T-helper 2 cell (primary cell): Measurements from ENCODE around the gene ELAC2.
"Not testable (repeated sequence)": the region's sequence is repeated elsewhere in the genome, so short reads cannot be mapped to it uniquely, and the experiment has no call there.

Source experiments
- DNase-seq, 5 experiments: peaks; one replicate each; pipeline versions ENCODE4 v3.0.0 to v3.0.0-alpha.2; 2012 to 2022

ELAC2 gene

GRCh38 chr17:12990041-12990808, 27.6 kb downstream of the ELAC2 start:
- no peak for DNase-seq

DNA sequence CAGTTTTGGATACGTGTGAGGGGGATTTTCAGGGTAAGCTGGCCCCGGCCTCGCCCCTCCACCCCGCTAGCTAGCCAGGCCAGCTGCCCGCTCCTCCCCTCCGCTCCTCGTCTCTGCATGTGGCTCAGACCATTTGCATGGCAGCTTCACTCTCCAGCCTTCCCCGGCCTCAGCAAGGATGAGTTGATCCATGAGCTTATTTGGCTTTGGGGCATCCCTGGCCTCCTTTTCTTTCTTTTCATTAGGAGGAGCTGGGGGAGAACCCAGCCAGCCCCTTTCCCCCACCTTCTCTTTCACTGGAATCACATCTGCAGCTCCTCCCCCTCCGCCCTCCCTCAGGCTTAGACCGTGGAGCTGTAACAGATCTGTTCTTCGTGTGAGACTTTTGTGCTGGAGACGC, 30.7 kb downstream of the ELAC2 start:
- no peak for DNase-seq

- DNase-seq, result no peak
These were observed 32.2 kb downstream of the ELAC2 start for GRCh38 chr17:12985431-12986293.

DNA sequence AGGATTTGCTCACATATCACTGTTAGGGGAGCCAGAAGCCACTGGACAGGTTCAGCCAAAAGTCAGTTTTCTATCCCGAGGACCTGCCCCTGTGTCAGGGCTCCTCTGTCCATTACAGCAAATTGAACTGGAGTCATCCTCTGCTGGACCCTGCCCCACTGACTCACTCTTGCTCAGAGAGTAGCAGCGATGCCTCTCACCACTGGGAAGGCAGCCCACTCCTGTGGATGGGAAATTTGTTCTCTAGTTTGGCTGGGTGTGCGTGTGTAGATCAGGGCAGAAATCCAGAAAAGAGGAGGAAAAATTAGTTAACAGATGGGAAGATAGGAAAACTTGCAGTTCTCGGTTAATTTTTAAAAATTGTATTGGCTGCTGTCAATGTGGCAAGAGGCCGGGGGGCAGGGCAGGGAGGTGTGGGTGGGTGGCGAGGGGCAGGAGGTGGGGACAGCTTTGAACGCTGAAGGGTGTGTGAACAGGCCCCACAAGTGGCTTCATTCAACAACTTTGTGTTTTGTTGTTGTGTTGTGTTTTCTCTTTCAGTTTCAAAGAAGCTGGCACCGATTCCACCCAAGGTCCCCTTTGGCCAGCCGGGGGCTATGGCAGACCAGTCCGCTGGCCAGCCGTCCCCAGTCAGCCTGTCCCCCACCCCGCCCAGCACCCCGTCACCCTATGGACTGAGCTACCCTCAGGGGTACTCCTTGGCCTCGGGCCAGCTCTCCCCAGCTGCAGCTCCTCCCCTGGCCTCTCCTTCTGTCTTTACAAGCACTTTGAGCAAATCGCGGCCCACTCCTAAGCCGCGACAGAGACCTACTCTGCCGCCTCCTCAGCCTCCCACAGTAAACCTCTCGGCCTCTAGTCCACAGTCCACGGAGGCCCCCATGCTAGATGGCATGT, 33.6 kb downstream of the ELAC2 start:
- no peak for DNase-seq

- DNase-seq, result peak in 2 of 5 experiments; percentile 42 to 58
These were observed 35.6 kb downstream of the ELAC2 start for GRCh38 chr17:12982224-12982623.

DNA sequence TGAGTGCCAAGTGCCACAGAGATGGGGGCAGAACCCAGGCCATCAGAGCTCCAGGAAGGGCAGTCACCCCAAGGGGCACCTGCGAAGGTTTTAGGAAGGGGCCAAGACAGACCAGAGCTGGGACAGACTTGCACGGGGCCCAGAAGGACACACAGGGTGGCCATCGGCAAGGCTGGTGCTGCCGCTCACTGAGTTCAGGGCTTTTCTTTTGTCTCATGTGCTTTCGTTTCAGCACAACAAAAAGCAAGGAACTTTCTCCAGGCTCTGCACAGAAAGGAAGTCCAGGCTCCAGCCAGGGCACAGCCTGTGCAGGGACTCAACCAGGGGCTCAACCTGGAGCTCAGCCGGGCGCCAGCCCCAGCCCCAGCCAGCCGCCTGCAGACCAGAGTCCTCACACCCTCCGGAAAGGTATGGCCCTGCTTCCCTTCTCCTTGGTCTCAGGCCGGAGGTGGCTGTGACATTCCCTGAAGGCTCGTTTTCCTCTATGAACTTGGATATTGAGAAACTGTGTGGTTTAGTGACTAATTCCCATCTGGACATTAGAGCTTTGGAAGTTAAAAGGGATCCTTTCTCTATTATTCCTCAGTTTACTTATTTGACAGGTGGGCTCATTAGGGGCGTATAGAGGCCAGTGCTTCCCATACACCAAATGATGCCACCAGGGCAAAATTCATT, 37.9 kb downstream of the ELAC2 start:
- no peak for DNase-seq

DNA sequence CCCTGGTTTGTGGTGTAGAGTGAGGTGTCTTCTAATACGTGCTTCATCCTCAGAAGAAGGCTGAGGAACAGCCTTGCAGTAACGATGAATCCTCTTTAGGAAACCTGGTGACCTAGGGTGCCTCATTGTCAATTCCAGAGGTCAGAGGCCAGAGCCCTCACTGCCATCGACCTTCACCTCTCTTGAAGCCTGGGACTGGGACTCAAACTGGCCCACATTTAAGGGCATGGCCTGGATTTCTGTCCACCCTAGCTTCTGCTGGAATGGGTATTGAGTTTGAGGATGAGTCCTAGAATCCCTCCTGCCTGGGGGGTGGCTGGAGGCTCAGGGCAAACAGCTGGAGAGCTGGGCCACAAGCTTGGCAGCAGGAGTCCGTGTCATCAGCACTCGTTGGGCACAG, 38.6 kb downstream of the ELAC2 start:
- DNase-seq, result no peak

DNA sequence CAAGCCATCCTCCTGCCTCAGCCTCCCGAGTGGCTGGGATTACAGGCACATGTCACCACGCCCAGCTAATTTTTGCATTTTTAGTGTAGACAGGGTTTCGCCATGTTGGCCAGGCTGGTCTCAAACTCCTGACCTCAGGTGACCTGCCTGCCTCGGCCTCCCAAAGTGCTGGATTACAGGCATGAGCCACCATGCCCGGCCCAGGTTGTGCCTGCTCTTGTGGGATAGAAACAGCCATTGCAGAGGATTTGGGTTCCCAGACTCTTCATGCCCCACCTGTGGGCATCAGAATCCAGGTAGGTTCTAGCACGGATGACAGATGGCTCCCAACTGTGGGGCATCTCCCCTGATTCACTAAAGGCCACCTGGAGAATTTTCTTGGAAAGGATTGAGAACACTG, 39.0 kb downstream of the ELAC2 start:
- DNase-seq, result not testable (repeated sequence)

- DNase-seq, result no peak
These were observed 40.6 kb downstream of the ELAC2 start for GRCh38 chr17:12977008-12977751.

DNA sequence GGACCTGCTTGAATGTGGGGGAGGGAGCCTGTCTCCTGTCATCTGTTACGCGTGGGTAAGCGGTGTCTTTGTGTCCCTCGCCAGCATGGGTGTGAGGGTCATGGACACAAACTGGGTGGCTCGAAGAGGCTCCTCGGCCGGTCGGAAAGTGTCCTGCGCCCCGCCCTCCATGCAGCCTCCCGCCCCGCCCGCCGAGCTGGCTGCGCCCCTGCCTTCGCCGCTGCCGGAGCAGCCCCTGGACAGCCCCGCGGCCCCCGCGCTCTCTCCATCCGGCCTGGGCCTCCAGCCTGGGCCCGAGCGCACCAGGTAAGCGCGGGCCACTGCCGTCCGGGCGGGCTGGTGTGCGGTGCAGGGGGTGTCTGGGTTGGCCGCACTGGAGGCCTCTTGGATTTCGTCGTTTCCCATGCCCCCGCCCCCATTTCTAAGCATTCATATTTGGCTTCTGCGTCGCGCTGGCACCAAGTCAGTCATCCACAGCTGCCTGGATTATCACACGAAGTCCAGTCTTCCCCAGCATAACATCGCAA, 43.8 kb downstream of the ELAC2 start:
- DNase-seq, result no peak

GRCh38 chr17:12973496-12974004, 44.3 kb downstream of the ELAC2 start:
- no peak for DNase-seq

DNA sequence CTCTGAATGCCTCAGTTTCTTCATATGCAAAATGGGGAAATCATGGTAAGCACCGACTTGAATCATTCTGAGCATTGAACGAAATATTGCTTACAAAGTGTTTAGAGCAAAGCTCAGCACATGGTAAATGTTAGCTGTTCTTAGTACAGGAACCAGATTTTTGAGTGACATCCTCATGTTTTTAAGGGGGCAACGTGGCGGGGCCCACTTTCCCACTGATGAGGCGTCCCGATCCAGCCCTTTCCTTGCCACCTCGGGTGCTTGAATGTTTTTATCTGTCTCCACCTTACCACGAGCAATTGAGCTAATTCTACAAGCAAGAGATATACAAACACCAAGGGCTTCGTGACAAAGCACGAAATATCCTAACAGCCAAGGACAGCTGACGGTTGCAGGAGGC, 49.9 kb downstream of the ELAC2 start:
- no peak for DNase-seq

DNA sequence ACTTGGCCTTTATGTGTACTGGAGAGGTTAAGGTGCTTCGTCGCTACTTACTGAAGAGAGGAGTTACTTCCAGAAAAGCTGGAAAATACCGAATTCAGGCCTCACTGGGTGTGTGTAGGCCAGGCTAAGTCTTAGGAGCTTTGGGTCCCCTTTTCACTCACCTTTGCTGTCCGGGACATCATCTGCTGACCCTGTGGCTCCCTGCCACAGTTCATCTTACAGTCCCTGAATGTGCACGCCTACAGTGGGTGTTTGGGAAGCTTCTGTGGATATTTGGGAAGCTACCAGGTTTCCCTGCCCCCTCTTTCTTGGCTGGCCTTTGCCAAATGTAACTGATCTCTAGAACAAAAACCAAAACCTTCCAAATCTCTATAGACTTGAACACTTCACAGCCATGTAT, 51.4 kb downstream of the ELAC2 start:
- DNase-seq, result no peak

DNA sequence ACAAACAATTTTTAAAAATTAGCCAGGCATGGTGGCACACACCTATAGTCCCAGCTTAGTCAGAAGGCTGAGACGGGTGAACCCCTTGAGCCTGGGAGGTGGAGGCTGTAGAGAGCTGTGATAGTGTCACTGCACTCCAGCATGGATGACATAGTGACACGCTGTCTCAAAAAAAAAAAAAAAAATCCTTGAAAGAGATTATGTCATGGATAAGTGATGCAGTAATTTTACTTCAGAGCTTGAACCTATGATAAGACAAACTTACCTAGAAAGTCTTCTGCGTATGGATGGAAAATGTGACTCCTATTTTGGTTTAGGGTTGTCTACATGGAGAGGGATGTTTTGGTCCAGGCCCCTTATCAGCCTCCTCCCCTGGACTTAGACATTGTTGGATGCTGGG, 51.8 kb downstream of the ELAC2 start:
- no peak for DNase-seq

DNA sequence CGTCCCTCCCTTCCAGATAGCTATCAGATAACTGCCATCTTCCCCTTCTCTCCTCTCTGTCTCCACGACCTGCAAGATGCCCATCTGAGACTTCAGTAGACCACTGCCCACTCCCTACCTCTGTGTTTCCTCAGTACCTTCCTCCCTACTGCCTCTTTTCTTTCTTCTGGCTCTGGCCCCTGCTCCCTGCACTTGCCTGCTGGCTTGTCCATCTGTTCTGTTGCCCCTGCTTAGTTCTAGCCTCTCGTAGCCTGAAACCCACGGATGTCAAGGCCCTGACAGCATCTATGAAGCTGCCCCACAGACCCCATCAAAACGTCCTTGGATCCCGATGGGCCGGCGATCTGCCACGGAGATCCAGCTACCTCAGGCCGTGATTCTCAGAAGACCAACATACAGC, 53.0 kb downstream of the ELAC2 start:
- no peak for DNase-seq

GRCh38 chr17:12964162-12964561, 53.7 kb downstream of the ELAC2 start:
- no peak for DNase-seq

DNA sequence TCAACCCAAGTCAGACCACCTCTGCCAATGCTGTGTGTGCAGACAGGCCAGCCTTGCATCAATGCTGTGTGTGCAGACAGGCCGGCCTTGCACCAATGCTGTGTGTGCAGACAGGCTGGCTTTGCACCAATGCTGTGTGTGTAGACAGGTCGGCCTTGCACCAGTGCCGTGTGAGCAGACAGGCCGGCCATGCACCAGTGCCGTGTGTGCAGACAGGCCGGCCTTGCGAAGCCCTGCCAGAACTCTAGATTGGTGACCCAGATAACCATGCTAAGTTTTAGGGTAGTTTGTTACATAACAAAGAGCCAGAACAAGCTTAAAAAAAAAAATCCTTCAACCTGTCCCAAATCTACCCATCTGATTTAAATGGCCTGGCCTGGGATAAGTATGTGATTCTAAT, 54.3 kb downstream of the ELAC2 start:
- DNase-seq, result no peak

DNA sequence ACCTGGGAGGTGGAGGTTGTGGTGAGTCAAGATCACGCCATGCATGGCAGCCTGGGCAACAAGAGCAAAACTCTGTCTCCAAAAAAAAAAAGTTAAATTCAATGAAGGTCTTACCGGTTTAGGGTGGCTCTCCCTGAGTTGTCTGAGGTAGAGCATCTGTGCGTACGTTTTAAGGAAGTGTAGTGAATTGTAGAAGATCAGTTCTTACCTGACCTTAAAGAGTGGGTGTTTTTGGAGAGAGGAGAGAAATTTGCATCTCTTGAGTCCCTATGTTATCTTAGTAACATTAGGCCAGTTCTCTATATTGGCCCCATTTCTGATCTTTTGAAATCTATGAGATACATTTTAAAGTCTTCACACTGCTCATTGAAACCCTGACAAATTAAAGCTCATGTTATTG, 56.2 kb downstream of the ELAC2 start:
- DNase-seq, result no peak

- DNase-seq, result no peak
These were observed 58.4 kb downstream of the ELAC2 start for GRCh38 chr17:12959441-12959840.

DNA sequence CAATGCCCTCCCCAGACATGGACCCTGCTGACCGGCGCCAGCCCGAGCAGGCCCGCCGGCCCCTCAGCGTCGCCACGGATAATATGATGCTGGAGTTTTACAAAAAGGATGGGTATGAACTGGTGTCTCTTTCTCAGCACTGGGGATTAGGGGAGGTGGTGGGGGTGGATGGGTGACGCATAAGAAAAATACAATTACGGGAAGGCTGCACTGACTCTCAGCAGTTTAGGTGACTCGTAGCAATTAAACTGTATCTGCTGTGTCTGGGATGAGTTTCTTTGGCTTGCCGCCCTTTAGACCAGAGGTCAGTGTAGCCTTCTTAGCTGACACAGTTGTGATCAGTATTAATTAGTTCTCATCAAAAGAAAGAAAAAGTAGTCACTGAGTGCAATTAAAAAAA, 59.0 kb downstream of the ELAC2 start:
- no peak for DNase-seq

- no peak for DNase-seq
These were observed 62.3 kb downstream of the ELAC2 start for GRCh38 chr17:12955521-12955920.
